Neuron (in vitro differentiated cells): ENCODE measurements around the gene TMEM11.
A peak's percentile ranks its signal among the peaks of the same experiment; 100 is the strongest.

Experiments used
- H2AFZ ChIP-seq: one replicate; pipeline ENCODE4 v1.6.1; 2013; ENCODE audit warnings: low read depth, mild to moderate bottlenecking, inconsistent platforms, low read length, moderate library complexity
- H3K27me3 ChIP-seq: one replicate; pipeline ENCODE4 v1.6.1; 2013; ENCODE audit warnings: low read length; ENCODE audit not compliant: insufficient read depth
- H3K36me3 ChIP-seq: one replicate; pipeline ENCODE4 v1.6.1; 2013; ENCODE audit warnings: low read length; ENCODE audit not compliant: insufficient read depth
- H3K4me1 ChIP-seq: one replicate; pipeline ENCODE4 v1.6.1; 2013; ENCODE audit warnings: low read length; ENCODE audit not compliant: insufficient read depth
- H3K4me3 ChIP-seq: 2 replicates; pipeline ENCODE4 v1.5.1; 2013; ENCODE audit warnings: mild to moderate bottlenecking, low read length, moderate library complexity
- H3K9me3 ChIP-seq: one replicate; pipeline ENCODE4 v1.6.1; 2013; ENCODE audit warnings: low read length

The TMEM11 gene

GRCh38 chr17:21214015-21214776 lies at the start of gene TMEM11:
Gene TMEM11 (minus strand): TSS chr17:21214161. CDS start chr17:21214152, 9 bp downstream.
- Histone ChIP-seq H3K36me3 (peaks cover 17% of the 10 kb centered on the region), H2AFZ (peak within 1 kb of the TSS; percentile 55), H3K9me3 (no peaks in the 10 kb centered on the region), H3K4me1 (peaks cover 29% of the 10 kb centered on the region), H3K4me3 (peak within 1 kb of the TSS; percentile 65), H3K27me3 (no peaks in the 10 kb centered on the region)

GRCh38 chr17:21263376-21263775 lies 49.4 kb upstream of the TMEM11 start:
- Histone ChIP-seq H3K36me3 (no peaks in the 10 kb centered on the region), H3K4me1 (no peaks in the 10 kb centered on the region), H3K27me3 (peaks cover 3% of the 10 kb centered on the region), H3K4me3 (no peak overlapping the region), H3K9me3 (no peaks in the 10 kb centered on the region), H2AFZ (no peak overlapping the region)

GRCh38 chr17:21262259-21262993 lies 48.5 kb upstream of the TMEM11 start:
- no peak overlapping the region for H2AFZ ChIP-seq
- no peaks in the 10 kb centered on the region for H3K4me1 ChIP-seq
- H3K27me3 ChIP-seq, result peaks cover 3% of the 10 kb centered on the region
- H3K36me3 ChIP-seq, result no peaks in the 10 kb centered on the region
- H3K9me3 ChIP-seq, result no peaks in the 10 kb centered on the region
- no peak overlapping the region for H3K4me3 ChIP-seq

GRCh38 chr17:21258593-21258992 lies 44.6 kb upstream of the TMEM11 start:
- H3K27me3 ChIP-seq, result peaks cover 3% of the 10 kb centered on the region
- H3K36me3 ChIP-seq, result no peaks in the 10 kb centered on the region
- H3K4me1 ChIP-seq, result no peaks in the 10 kb centered on the region
- H3K9me3 ChIP-seq, result no peaks in the 10 kb centered on the region
- no peak overlapping the region for H2AFZ ChIP-seq
- H3K4me3 ChIP-seq, result no peak overlapping the region

- no peaks in the 10 kb centered on the region for H3K4me1 ChIP-seq
- H3K36me3 ChIP-seq, result no peaks in the 10 kb centered on the region
- peak overlapping the region; percentile 77 for H2AFZ ChIP-seq
- H3K27me3 ChIP-seq, result no peaks in the 10 kb centered on the region
- no peaks in the 10 kb centered on the region for H3K9me3 ChIP-seq
- H3K4me3 ChIP-seq, result peak overlapping the region; percentile 58
These were observed 39.9 kb upstream of the TMEM11 start for GRCh38 chr17:21253646-21254441.

- H3K4me1 ChIP-seq, result no peaks in the 10 kb centered on the region
- peak within 1 kb of the TSS; percentile 77 for H2AFZ ChIP-seq
- H3K36me3 ChIP-seq, result no peaks in the 10 kb centered on the region
- no peaks in the 10 kb centered on the region for H3K27me3 ChIP-seq
- peak within 1 kb of the TSS; percentile 58 for H3K4me3 ChIP-seq
- H3K9me3 ChIP-seq, result no peaks in the 10 kb centered on the region
These were observed 39.1 kb upstream of the TMEM11 start, which contains the start of gene NATD1 for GRCh38 chr17:21252796-21253645. Gene NATD1 (minus strand): TSS chr17:21253410. CDS start chr17:21253264, 146 bp downstream.

- Histone ChIP-seq H3K4me1 (no peaks in the 10 kb centered on the region), H3K4me3 (peak overlapping the region; percentile 58), H3K27me3 (no peaks in the 10 kb centered on the region), H2AFZ (no peak overlapping the region), H3K9me3 (no peaks in the 10 kb centered on the region), H3K36me3 (no peaks in the 10 kb centered on the region)
These were observed 38.4 kb upstream of the TMEM11 start for GRCh38 chr17:21252289-21252795.

GRCh38 chr17:21251337-21252010 lies 37.5 kb upstream of the TMEM11 start:
- H3K36me3 ChIP-seq, result no peaks in the 10 kb centered on the region
- no peak overlapping the region for H2AFZ ChIP-seq
- no peaks in the 10 kb centered on the region for H3K9me3 ChIP-seq
- H3K4me1 ChIP-seq, result no peaks in the 10 kb centered on the region
- H3K4me3 ChIP-seq, result no peak overlapping the region
- H3K27me3 ChIP-seq, result no peaks in the 10 kb centered on the region

- Histone ChIP-seq H3K36me3 (no peaks in the 10 kb centered on the region), H2AFZ (no peak overlapping the region), H3K9me3 (no peaks in the 10 kb centered on the region), H3K27me3 (no peaks in the 10 kb centered on the region), H3K4me1 (no peaks in the 10 kb centered on the region), H3K4me3 (no peak overlapping the region)
These were observed 36.9 kb upstream of the TMEM11 start for GRCh38 chr17:21250854-21251253.

GRCh38 chr17:21249920-21250703 lies 36.2 kb upstream of the TMEM11 start:
- H3K27me3 ChIP-seq, result no peaks in the 10 kb centered on the region
- H3K36me3 ChIP-seq, result no peaks in the 10 kb centered on the region
- no peak overlapping the region for H3K4me3 ChIP-seq
- H3K9me3 ChIP-seq, result no peaks in the 10 kb centered on the region
- no peak overlapping the region for H2AFZ ChIP-seq
- H3K4me1 ChIP-seq, result no peaks in the 10 kb centered on the region

- no peaks in the 10 kb centered on the region for H3K4me1 ChIP-seq
- H3K9me3 ChIP-seq, result no peaks in the 10 kb centered on the region
- H2AFZ ChIP-seq, result no peak overlapping the region
- no peak overlapping the region for H3K4me3 ChIP-seq
- no peaks in the 10 kb centered on the region for H3K27me3 ChIP-seq
- no peaks in the 10 kb centered on the region for H3K36me3 ChIP-seq
These were observed 35.3 kb upstream of the TMEM11 start for GRCh38 chr17:21249086-21249795.
